Measurements from ENCODE around the gene PRKN.

PRKN gene

GRCh38 chr6:161941565-161941964, 786.0 kb downstream of the PRKN start:
- no peak for TF ChIP-seq CTCF (IDR thresholded peaks at IDR 0.05; ENCODE audit: low read depth, low read length)
- DNase-seq (ENCODE audit: extremely low read depth, low read depth): no peak

- DNase-seq (ENCODE audit: extremely low read depth, low read depth): no peak
- no peak for TF ChIP-seq CTCF (IDR thresholded peaks at IDR 0.05; ENCODE audit: low read depth, low read length)
Measured at GRCh38 chr6:161940519-161940918, 787.0 kb downstream of the PRKN start.

GRCh38 chr6:161926324-161926723, 801.2 kb downstream of the PRKN start:
- TF ChIP-seq CTCF (IDR thresholded peaks at IDR 0.05; ENCODE audit: low read depth, low read length): no peak

GRCh38 chr6:161924516-161925116, 803.0 kb downstream of the PRKN start:
- no peak for TF ChIP-seq CTCF (IDR thresholded peaks at IDR 0.05; ENCODE audit: low read depth, low read length)
- no peak for DNase-seq (ENCODE audit: extremely low read depth, low read depth)

More at GRCh38 chr6:161926324-161926723, 801.2 kb downstream of the PRKN start:
- no peak for DNase-seq (ENCODE audit: extremely low read depth, low read depth)

- DNase-seq (ENCODE audit: extremely low read depth, low read depth): peak; percentile 24
- peak; percentile 29 for TF ChIP-seq CTCF (IDR thresholded peaks at IDR 0.05; ENCODE audit: low read depth, low read length)
Measured at GRCh38 chr6:161922631-161923119, 804.9 kb downstream of the PRKN start.

GRCh38 chr6:161921602-161922395, 805.8 kb downstream of the PRKN start:
- DNase-seq (ENCODE audit: extremely low read depth, low read depth): no peak
- no peak for TF ChIP-seq CTCF (IDR thresholded peaks at IDR 0.05; ENCODE audit: low read depth, low read length)

- TF ChIP-seq CTCF (IDR thresholded peaks at IDR 0.05; ENCODE audit: low read depth, low read length): no peak
- DNase-seq (ENCODE audit: extremely low read depth, low read depth): no peak
Measured at GRCh38 chr6:161919691-161920090, 807.9 kb downstream of the PRKN start.

All from AG09319 (cell line).